ENCODE measurements around the gene SNAP29.
"Not testable (repeated sequence)": the region's sequence is repeated elsewhere in the genome, so short reads cannot be mapped to it uniquely, and the experiment has no call there.

The SNAP29 gene

DNA sequence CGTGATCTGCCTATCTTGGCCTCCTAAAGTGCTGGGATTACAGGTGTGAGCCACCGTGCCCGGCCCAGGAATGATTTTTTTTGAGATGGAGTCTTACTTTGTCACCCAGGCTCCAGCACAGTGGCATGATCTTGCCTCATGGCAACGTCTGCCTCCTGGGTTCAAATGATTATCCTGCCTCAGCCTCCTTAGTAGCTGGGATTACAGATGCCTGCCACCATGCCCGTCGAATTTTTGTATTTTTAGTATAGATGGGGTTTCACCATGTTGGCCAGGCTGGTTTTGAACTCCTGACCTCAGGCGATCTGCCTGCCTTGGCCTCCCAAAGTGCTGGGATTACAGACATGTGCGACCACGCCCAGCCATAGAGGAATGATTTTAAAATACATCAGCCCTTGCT is 76.2 kb downstream of the SNAP29 start:
- not testable (repeated sequence) for DNase-seq

GRCh38 chr22:20935780-20936539 is 77.2 kb downstream of the SNAP29 start:
- not testable (repeated sequence) for DNase-seq

DNA sequence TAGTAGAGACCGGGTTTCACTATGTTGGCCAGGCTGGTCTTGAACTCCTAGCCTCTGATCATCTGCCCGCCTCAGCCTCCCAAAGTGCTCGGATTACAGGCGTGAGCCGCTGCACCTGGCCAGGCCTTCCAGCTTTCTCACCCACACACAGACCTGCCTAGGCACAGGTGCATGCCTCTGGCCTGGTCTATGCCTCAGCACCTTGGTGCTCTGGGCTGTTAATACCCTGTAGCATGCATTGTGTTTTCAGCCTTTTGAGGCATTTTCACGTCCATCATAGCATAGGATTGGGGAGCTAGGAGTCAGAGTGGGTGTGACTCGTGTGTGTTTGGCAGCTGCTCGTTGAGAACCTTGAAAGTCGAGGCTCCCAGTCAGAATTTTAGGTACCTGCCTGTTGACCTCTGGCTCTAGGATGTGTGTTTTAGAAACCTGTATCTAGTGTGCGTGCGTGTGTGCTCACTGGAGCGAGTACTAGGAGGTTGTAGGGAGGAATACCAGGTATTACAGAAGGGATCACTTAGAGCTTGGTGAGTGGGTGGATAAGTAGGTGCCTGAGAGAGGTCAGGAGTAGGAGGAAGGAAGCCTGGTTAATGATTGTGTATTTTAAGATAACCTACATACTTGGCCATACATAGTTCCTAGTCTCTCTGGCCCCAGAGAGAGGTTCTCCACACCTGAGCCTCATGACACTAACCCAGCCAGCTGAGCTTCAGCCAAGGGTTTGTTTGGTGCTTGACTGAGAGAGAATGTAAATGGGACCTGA is 78.4 kb downstream of the SNAP29 start:
- no peak for DNase-seq

GRCh38 chr22:20937794-20938671 is 79.2 kb downstream of the SNAP29 start:
- DNase-seq: no peak

GRCh38 chr22:20939457-20940185 is 80.8 kb downstream of the SNAP29 start:
- DNase-seq: not testable (repeated sequence)

- no peak for DNase-seq
Measured at GRCh38 chr22:20940186-20940651, 81.4 kb downstream of the SNAP29 start.

All from activated CD4-positive, CD25-positive, alpha-beta regulatory T cell (primary cell).